ENCODE results near the gene UNC13C.

GRCh38 chr15:54481819-54482218 lies 503.6 kb downstream of the UNC13C start:
- TF ChIP-seq FOXJ3 (CRISPR knock-in tag; IDR thresholded peaks at IDR 0.05) (no peak), CHD2 (IDR thresholded peaks at IDR 0.05; ENCODE audit: low read length, partially characterized antibody) (no peak), POLR2AphosphoS5 (IDR thresholded peaks at IDR 0.05; ENCODE audit: low read depth, low read length) (no peak), REST (IDR thresholded peaks at IDR 0.05; ENCODE audit: low read depth, low read length) (no peak)
- TF ChIP-seq, protein P1, sequence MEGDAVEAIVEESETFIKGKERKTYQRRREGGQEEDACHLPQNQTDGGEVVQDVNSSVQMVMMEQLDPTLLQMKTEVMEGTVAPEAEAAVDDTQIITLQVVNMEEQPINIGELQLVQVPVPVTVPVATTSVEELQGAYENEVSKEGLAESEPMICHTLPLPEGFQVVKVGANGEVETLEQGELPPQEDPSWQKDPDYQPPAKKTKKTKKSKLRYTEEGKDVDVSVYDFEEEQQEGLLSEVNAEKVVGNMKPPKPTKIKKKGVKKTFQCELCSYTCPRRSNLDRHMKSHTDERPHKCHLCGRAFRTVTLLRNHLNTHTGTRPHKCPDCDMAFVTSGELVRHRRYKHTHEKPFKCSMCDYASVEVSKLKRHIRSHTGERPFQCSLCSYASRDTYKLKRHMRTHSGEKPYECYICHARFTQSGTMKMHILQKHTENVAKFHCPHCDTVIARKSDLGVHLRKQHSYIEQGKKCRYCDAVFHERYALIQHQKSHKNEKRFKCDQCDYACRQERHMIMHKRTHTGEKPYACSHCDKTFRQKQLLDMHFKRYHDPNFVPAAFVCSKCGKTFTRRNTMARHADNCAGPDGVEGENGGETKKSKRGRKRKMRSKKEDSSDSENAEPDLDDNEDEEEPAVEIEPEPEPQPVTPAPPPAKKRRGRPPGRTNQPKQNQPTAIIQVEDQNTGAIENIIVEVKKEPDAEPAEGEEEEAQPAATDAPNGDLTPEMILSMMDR (IDR thresholded peaks at IDR 0.05), result no peak
